ENCODE data around the gene TTC8.

TTC8 gene

GRCh38 chr14:88848571-88848970, 24.1 kb downstream of the TTC8 start:
- Histone ChIP-seq H3K4me1 (peaks cover 30% of the 10 kb centered on the region), H3K36me3 (peaks cover 79% of the 10 kb centered on the region), H3K4me3 (ENCODE audit: low read depth, low read length) (no peak overlapping the region), H3K9me3 (no peaks in the 10 kb centered on the region), H3K27me3 (no peaks in the 10 kb centered on the region)
- TF ChIP-seq, protein P1, sequence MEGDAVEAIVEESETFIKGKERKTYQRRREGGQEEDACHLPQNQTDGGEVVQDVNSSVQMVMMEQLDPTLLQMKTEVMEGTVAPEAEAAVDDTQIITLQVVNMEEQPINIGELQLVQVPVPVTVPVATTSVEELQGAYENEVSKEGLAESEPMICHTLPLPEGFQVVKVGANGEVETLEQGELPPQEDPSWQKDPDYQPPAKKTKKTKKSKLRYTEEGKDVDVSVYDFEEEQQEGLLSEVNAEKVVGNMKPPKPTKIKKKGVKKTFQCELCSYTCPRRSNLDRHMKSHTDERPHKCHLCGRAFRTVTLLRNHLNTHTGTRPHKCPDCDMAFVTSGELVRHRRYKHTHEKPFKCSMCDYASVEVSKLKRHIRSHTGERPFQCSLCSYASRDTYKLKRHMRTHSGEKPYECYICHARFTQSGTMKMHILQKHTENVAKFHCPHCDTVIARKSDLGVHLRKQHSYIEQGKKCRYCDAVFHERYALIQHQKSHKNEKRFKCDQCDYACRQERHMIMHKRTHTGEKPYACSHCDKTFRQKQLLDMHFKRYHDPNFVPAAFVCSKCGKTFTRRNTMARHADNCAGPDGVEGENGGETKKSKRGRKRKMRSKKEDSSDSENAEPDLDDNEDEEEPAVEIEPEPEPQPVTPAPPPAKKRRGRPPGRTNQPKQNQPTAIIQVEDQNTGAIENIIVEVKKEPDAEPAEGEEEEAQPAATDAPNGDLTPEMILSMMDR (IDR thresholded peaks at IDR 0.05; ENCODE audit: low read depth, low read length): no peak
- DNase-seq: no peak

DNA sequence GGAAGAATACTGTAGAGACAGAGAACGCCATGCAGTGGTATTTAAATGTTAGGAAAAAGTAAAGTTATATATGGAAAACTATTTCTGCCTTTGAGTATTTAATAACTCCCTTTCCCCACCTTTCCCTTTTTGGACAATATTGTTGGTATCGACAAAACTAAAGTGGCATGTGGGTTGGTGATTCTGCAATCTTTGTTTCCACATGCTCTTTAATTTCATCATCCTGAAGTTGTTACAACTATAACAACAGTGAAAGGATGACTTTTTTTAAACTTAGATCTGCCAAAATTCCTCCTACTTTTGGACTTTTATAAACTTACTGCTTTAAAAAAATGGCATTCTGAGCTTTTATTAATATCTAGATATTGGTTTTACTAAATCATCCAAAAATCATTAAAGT, 25.3 kb downstream of the TTC8 start:
- TF ChIP-seq, protein P1 (IDR thresholded peaks at IDR 0.05; ENCODE audit: low read depth, low read length): no peak
- Histone ChIP-seq H3K4me1 (peaks cover 35% of the 10 kb centered on the region), H3K27me3 (no peaks in the 10 kb centered on the region), H3K4me3 (ENCODE audit: low read depth, low read length) (no peak overlapping the region), H3K9me3 (no peaks in the 10 kb centered on the region), H3K36me3 (peaks cover 78% of the 10 kb centered on the region)
- no peak for DNase-seq

DNA sequence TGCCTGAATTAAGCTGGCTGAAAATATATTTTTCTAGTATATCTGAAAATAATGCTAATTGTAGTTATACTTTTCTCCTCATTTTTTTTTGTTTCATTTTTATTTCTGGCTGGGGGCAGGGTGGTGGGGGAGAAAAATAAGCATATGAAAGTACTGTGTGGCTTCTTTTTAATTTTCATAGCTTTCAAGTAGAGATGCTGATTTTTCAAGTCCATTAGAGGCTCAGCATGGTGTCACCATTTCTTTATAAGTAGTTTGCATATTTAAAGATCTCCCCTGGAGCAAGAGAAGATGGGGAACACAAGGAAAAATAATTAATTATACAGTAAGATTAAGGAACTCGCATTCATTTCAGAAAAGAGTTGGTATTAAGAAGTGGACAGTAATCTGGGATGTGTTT, 27.1 kb downstream of the TTC8 start:
- Histone ChIP-seq H3K27me3 (no peaks in the 10 kb centered on the region), H3K4me3 (ENCODE audit: low read depth, low read length) (no peak overlapping the region), H3K9me3 (no peaks in the 10 kb centered on the region), H3K36me3 (peaks cover 78% of the 10 kb centered on the region), H3K4me1 (peaks cover 44% of the 10 kb centered on the region)
- TF ChIP-seq, protein P1 (IDR thresholded peaks at IDR 0.05; ENCODE audit: low read depth, low read length): no peak
- DNase-seq: no peak

GRCh38 chr14:88852632-88853031, 28.2 kb downstream of the TTC8 start:
- no peaks in the 10 kb centered on the region for H3K27me3 ChIP-seq
- peaks cover 78% of the 10 kb centered on the region for H3K36me3 ChIP-seq
- H3K9me3 ChIP-seq: no peaks in the 10 kb centered on the region
- TF ChIP-seq, protein P1 (IDR thresholded peaks at IDR 0.05; ENCODE audit: low read depth, low read length): no peak
- peak overlapping the region; percentile 31 for H3K4me3 ChIP-seq (ENCODE audit: low read depth, low read length)
- DNase-seq: peak; percentile 66
- H3K4me1 ChIP-seq: peaks cover 44% of the 10 kb centered on the region

DNA sequence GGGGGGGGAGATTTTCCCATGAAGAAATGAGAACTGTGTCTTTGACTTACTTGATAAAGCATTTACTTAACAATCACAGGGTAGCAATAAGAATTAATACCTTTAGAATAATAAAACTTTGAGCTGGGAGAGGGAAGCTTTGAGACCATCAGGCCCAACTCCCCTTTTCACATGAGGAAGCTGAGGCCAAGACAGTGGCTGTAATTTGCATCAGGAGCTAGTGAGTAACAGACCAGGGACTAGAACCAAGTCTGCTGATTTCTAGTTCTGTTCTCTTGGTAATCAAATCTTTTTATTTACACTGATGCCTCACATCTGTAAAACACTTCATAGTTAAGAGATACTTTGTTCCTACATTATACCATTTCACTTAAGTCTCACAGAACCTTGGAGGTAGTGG, 28.7 kb downstream of the TTC8 start:
- no peaks in the 10 kb centered on the region for H3K27me3 ChIP-seq
- peaks cover 80% of the 10 kb centered on the region for H3K36me3 ChIP-seq
- TF ChIP-seq, protein P1 (IDR thresholded peaks at IDR 0.05; ENCODE audit: low read depth, low read length): no peak
- peak; percentile 46 for DNase-seq
- H3K9me3 ChIP-seq: no peaks in the 10 kb centered on the region
- H3K4me3 ChIP-seq (ENCODE audit: low read depth, low read length): peak overlapping the region; percentile 31
- H3K4me1 ChIP-seq: peaks cover 44% of the 10 kb centered on the region

- TF ChIP-seq, protein P1 (IDR thresholded peaks at IDR 0.05; ENCODE audit: low read depth, low read length): no peak
- H3K36me3 ChIP-seq: peaks cover 81% of the 10 kb centered on the region
- DNase-seq: no peak
These were observed 32.4 kb downstream of the TTC8 start for GRCh38 chr14:88856786-88857366.

More at GRCh38 chr14:88856786-88857366, 32.4 kb downstream of the TTC8 start:
- H3K27me3 ChIP-seq: no peaks in the 10 kb centered on the region
- H3K4me1 ChIP-seq: peaks cover 27% of the 10 kb centered on the region
- H3K4me3 ChIP-seq (ENCODE audit: low read depth, low read length): no peak overlapping the region
- H3K9me3 ChIP-seq: no peaks in the 10 kb centered on the region
